Progenitor cell of endocrine pancreas (in vitro differentiated cells): Measurements from ENCODE around the gene SPEN. TPM values are rescaled to one million over a fixed set of nuclear protein-coding genes. Genes with fewer than 3 reads are reported as not detected.
A peak's percentile ranks its signal among the peaks of the same experiment; 100 is the strongest.

Source experiments
- DNase-seq: peaks from one replicate; pipeline ENCODE4 v3.0.0; 2021; ENCODE audit warnings: low spot score; ENCODE audit not compliant: unreplicated experiment
- H3K27ac Mint-ChIP-seq: 2 replicates; pipeline ENCODE4 v1.8.0; 2021; ENCODE audit warnings: mild to moderate bottlenecking, moderate library complexity, mixed read lengths
- H3K27me3 Mint-ChIP-seq: 2 replicates; pipeline ENCODE4 v1.8.0; 2021; ENCODE audit warnings: mixed read lengths
- H3K36me3 Mint-ChIP-seq: 2 replicates; pipeline ENCODE4 v1.8.0; 2022; ENCODE audit warnings: mixed read lengths; ENCODE audit not compliant: insufficient read depth
- H3K4me1 Mint-ChIP-seq: 2 replicates; pipeline ENCODE4 v1.8.0; 2021; ENCODE audit warnings: low read depth, mixed read lengths
- H3K4me3 Mint-ChIP-seq: 2 replicates; pipeline ENCODE4 v1.8.0; 2021; ENCODE audit warnings: low read depth, mild to moderate bottlenecking, moderate library complexity, mixed read lengths
- H3K9me3 Mint-ChIP-seq: 2 replicates; pipeline ENCODE4 v1.8.0; 2021; ENCODE audit warnings: low read depth, mixed read lengths
- CTCF ChIP-seq: fragments of 200-600 bp; sonication (generic); IDR thresholded peaks from one replicate; pipeline ENCODE4 v1.5.0; 2021; ENCODE audit warnings: antibody characterized with exemption, mild to moderate bottlenecking; ENCODE audit not compliant: unreplicated experiment
- total RNA-seq: library from RNA; stranded (reverse); gene quantifications from 2 replicates; pipeline ENCODE4 v1.2.1, GENCODE V29; 2021

Gene SPEN
- total RNA-seq, 1 donor from 2014 or later = 55.8 TPM

GRCh38 chr1:15950763-15951295 lies 103.3 kb downstream of the SPEN start:
- DNase-seq = no peak
- Mint-ChIP-seq H3K27ac (peak overlapping the region; percentile 41), H3K27me3 (no peaks in the 10 kb centered on the region)

GRCh38 chr1:15951341-15952153 lies 104.0 kb downstream of the SPEN start:
- Mint-ChIP-seq H3K27me3 (no peaks in the 10 kb centered on the region), H3K4me1 (peaks cover 13% of the 10 kb centered on the region), H3K4me3 (no peak overlapping the region), H3K9me3 (no peaks in the 10 kb centered on the region), H3K27ac (no peak overlapping the region), H3K36me3 (peaks cover 9% of the 10 kb centered on the region)
- no peak for TF ChIP-seq CTCF
- DNase-seq = no peak

More at GRCh38 chr1:15950763-15951295, 103.3 kb downstream of the SPEN start:
- no peak for TF ChIP-seq CTCF
- no peaks in the 10 kb centered on the region for H3K9me3 Mint-ChIP-seq
- peaks cover 12% of the 10 kb centered on the region for H3K36me3 Mint-ChIP-seq
- peaks cover 13% of the 10 kb centered on the region for H3K4me1 Mint-ChIP-seq
- no peak overlapping the region for H3K4me3 Mint-ChIP-seq

- Mint-ChIP-seq H3K9me3 (no peaks in the 10 kb centered on the region), H3K27ac (no peak overlapping the region), H3K4me1 (peaks cover 16% of the 10 kb centered on the region), H3K4me3 (no peak overlapping the region), H3K27me3 (no peaks in the 10 kb centered on the region), H3K36me3 (peaks cover 8% of the 10 kb centered on the region)
- no peak for TF ChIP-seq CTCF
- no peak for DNase-seq
Observed at GRCh38 chr1:15952317-15953258, 105.1 kb downstream of the SPEN start.

GRCh38 chr1:15953294-15953771 lies 105.8 kb downstream of the SPEN start:
- no peaks in the 10 kb centered on the region for H3K9me3 Mint-ChIP-seq
- no peak overlapping the region for H3K27ac Mint-ChIP-seq
- H3K4me1 Mint-ChIP-seq = peaks cover 20% of the 10 kb centered on the region
- H3K4me3 Mint-ChIP-seq = no peak overlapping the region
- DNase-seq = no peak
- H3K27me3 Mint-ChIP-seq = no peaks in the 10 kb centered on the region
- TF ChIP-seq CTCF = no peak
- H3K36me3 Mint-ChIP-seq = peaks cover 7% of the 10 kb centered on the region

GRCh38 chr1:15953791-15954241 lies 106.3 kb downstream of the SPEN start:
- no peak overlapping the region for H3K4me3 Mint-ChIP-seq
- no peaks in the 10 kb centered on the region for H3K9me3 Mint-ChIP-seq
- peaks cover 7% of the 10 kb centered on the region for H3K36me3 Mint-ChIP-seq
- no peak overlapping the region for H3K27ac Mint-ChIP-seq
- no peaks in the 10 kb centered on the region for H3K27me3 Mint-ChIP-seq
- H3K4me1 Mint-ChIP-seq = peaks cover 23% of the 10 kb centered on the region
- DNase-seq = no peak
- TF ChIP-seq CTCF = no peak
